SK-N-SH (cell line): ENCODE results near the gene MELTF. TPM values are rescaled to one million over a fixed set of nuclear protein-coding genes. Genes with fewer than 3 reads are reported as not detected.

Experiments used
- CTCF ChIA-PET: fragments of 300-600, 350-600 bp; formaldehyde crosslinking; extraction: SDS; loops from one replicate; lab custom pipeline; 2021; lab: Yijun Ruan, JAX
- POLR2A ChIA-PET: fragments of 350-600 bp; sonication (Branson Sonifier 250); formaldehyde crosslinking; extraction: SDS; loops from one replicate; lab custom pipeline; 2020; ENCODE audit warnings: antibody characterized with exemption, inconsistent platforms; lab: Yijun Ruan, JAX
- DNase-seq: peaks from one replicate; pipeline ENCODE4 v3.0.0; 2012
- H2AFZ ChIP-seq: fragments of 200-600 bp; sonication (generic); 2 replicates; pipeline ENCODE4 v1.8.1; 2016; ENCODE audit warnings: antibody characterized with exemption, mild to moderate bottlenecking, low read depth
- H3F3A ChIP-seq: fragments of 200-600 bp; sonication (generic); replicated peaks from 2 replicates; pipeline ENCODE3; 2016; ENCODE audit warnings: antibody characterized with exemption, mild to moderate bottlenecking; ENCODE audit not compliant: insufficient read depth
- H3K27ac ChIP-seq, 2 experiments: fragments of 200-500 bp in 1 of 2; fragments of 200-600 bp in 1 of 2; sonication (Bioruptor generic) in 1 of 2; sonication (generic), shearing (Covaris generic) in 1 of 2; 2 replicates each; pipeline versions ENCODE4 v1.5.1 to v1.6.1; 2014 to 2016; ENCODE audit warnings: low read depth in 2 of 2, inconsistent platforms in 1 of 2, low read length in 1 of 2, mild to moderate bottlenecking in 1 of 2, mixed read lengths in 1 of 2
- H3K27me3 ChIP-seq: fragments of 200-600 bp; sonication (generic), shearing (Covaris generic); 2 replicates; pipeline ENCODE4 v1.6.1; 2016; ENCODE audit warnings: mixed run types; ENCODE audit not compliant: insufficient read depth
- H3K36me3 ChIP-seq, 2 experiments: fragments of 200-500 bp in 1 of 2; fragments of 200-600 bp in 1 of 2; sonication (Bioruptor generic) in 1 of 2; sonication (generic) in 1 of 2; replicated peaks in 1 of 2; 2 replicates each; pipeline versions ENCODE3 to v1.5.1; 2014 to 2016; ENCODE audit warnings: low read length in 1 of 2, mild to moderate bottlenecking in 1 of 2; ENCODE audit not compliant: insufficient read depth in 2 of 2, control insufficient read depth in 1 of 2
- H3K4me1 ChIP-seq, 2 experiments: fragments of 200-500 bp in 1 of 2; fragments of 200-600 bp in 1 of 2; sonication (Bioruptor generic) in 1 of 2; sonication (generic), shearing (Covaris generic) in 1 of 2; 2 replicates each; pipeline versions ENCODE4 v1.5.1 to v1.6.1; 2014 to 2016; ENCODE audit warnings: low read depth in 1 of 2, low read length in 1 of 2, mixed run types in 1 of 2; ENCODE audit not compliant: insufficient read depth in 2 of 2, control insufficient read depth in 1 of 2
- H3K4me2 ChIP-seq: fragments of 200-600 bp; sonication (generic), shearing (Covaris generic); 2 replicates; pipeline ENCODE4 v1.6.1; 2017; ENCODE audit warnings: mixed run types
- H3K4me3 ChIP-seq, 2 experiments: fragments of 200-500 bp in 1 of 2; fragments of 200-600 bp in 1 of 2; sonication (Bioruptor generic) in 1 of 2; sonication (generic), shearing (Covaris generic) in 1 of 2; 2 replicates each; pipeline versions ENCODE4 v1.5.1 to v1.8.1; 2014 to 2016; ENCODE audit warnings: low read depth in 2 of 2, inconsistent platforms in 1 of 2, low read length in 1 of 2, mild to moderate bottlenecking in 1 of 2, mixed read lengths in 1 of 2, moderate library complexity in 1 of 2
- H3K79me2 ChIP-seq: fragments of 200-600 bp; sonication (generic); 2 replicates; pipeline ENCODE4 v1.8.1; 2017; ENCODE audit warnings: mild to moderate bottlenecking; ENCODE audit not compliant: insufficient read depth
- H3K9ac ChIP-seq: fragments of 200-600 bp; sonication (generic); 2 replicates; pipeline ENCODE4 v1.6.1; 2017; ENCODE audit warnings: mixed run types
- H3K9me2 ChIP-seq: fragments of 200-600 bp; sonication (generic); 2 replicates; pipeline ENCODE4 v1.6.1; 2017; ENCODE audit warnings: mixed run types
- H3K9me3 ChIP-seq: fragments of 200-600 bp; sonication (generic); 2 replicates; pipeline ENCODE4 v1.6.1; 2017; ENCODE audit warnings: mixed run types, mild to moderate bottlenecking, moderate library complexity
- H4K20me1 ChIP-seq: fragments of 200-600 bp; sonication (generic); 2 replicates; pipeline ENCODE4 v1.6.1; 2017; ENCODE audit warnings: mild to moderate bottlenecking, mixed run types; ENCODE audit not compliant: insufficient read depth
- CTCF ChIP-seq: fragments of 200-600 bp; sonication (generic); IDR thresholded peaks from 2 replicates; pipeline ENCODE4 v1.6.1; 2017; ENCODE audit warnings: antibody characterized with exemption, mild to moderate bottlenecking, moderate library complexity
- EP300 ChIP-seq, 2 experiments: IDR thresholded peaks; 2 replicates each; pipeline versions ENCODE4 v1.4.0 to v1.6.1; 2012; ENCODE audit warnings: borderline replicate concordance in 1 of 2, low read depth in 1 of 2, low read length in 1 of 2
- SMC3 ChIP-seq: IDR thresholded peaks from 2 replicates; pipeline ENCODE4 v1.6.1; 2012; ENCODE audit warnings: low read depth, low read length, improper control_type of control experiment
- TAF1 ChIP-seq: IDR thresholded peaks from 2 replicates; pipeline ENCODE4 v1.6.1; 2012; ENCODE audit warnings: low read depth, mild to moderate bottlenecking, low read length, moderate library complexity, borderline replicate concordance
- TCF12 ChIP-seq: IDR thresholded peaks from 2 replicates; pipeline ENCODE4 v1.4.0; 2012
- TEAD4 ChIP-seq: IDR thresholded peaks from 2 replicates; pipeline ENCODE4 v1.4.0; 2012; ENCODE audit warnings: mild to moderate bottlenecking, borderline replicate concordance; ENCODE audit not compliant: insufficient read depth
- WGBS: methylation state at CpG from one replicate; pipeline ENCODE4 v1.1.6; 2017; ENCODE audit warnings: low lambda C conversion rate; 5-methylcytosine and 5-hydroxymethylcytosine counted together
- polyA plus RNA-seq, 3 experiments: library from polyadenylated mRNA; depleted of rRNA; stranded (reverse); fragments of >200 nt; gene quantifications; 2 replicates each; pipeline ENCODE4 v1.2.3, GENCODE V29; 2012
- TF ChIP-seq, protein P1 (sequence below): IDR thresholded peaks from 2 replicates; pipeline ENCODE4 v1.6.1; 2012; ENCODE audit warnings: mild to moderate bottlenecking, low read depth, low read length, moderate library complexity
- TF ChIP-seq, protein P2 (sequence below): fragments of 150-350 bp; IDR thresholded peaks from 2 replicates; pipeline ENCODE4 v1.6.1; 2016; ENCODE audit warnings: mild to moderate bottlenecking, low read depth, low read length

The MELTF gene
- polyA plus RNA-seq, 1 of the 3 experiments (the other 2 are of a cell fraction): 32.4 TPM

GRCh38 chr3:197015790-197016736 lies 13.6 kb downstream of the MELTF start:
- no peak for TF ChIP-seq CTCF
- TF ChIP-seq, protein P1, sequence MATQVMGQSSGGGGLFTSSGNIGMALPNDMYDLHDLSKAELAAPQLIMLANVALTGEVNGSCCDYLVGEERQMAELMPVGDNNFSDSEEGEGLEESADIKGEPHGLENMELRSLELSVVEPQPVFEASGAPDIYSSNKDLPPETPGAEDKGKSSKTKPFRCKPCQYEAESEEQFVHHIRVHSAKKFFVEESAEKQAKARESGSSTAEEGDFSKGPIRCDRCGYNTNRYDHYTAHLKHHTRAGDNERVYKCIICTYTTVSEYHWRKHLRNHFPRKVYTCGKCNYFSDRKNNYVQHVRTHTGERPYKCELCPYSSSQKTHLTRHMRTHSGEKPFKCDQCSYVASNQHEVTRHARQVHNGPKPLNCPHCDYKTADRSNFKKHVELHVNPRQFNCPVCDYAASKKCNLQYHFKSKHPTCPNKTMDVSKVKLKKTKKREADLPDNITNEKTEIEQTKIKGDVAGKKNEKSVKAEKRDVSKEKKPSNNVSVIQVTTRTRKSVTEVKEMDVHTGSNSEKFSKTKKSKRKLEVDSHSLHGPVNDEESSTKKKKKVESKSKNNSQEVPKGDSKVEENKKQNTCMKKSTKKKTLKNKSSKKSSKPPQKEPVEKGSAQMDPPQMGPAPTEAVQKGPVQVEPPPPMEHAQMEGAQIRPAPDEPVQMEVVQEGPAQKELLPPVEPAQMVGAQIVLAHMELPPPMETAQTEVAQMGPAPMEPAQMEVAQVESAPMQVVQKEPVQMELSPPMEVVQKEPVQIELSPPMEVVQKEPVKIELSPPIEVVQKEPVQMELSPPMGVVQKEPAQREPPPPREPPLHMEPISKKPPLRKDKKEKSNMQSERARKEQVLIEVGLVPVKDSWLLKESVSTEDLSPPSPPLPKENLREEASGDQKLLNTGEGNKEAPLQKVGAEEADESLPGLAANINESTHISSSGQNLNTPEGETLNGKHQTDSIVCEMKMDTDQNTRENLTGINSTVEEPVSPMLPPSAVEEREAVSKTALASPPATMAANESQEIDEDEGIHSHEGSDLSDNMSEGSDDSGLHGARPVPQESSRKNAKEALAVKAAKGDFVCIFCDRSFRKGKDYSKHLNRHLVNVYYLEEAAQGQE: no peak
- TF ChIP-seq SMC3: no peak
- no peak for TF ChIP-seq TCF12
- no peak for TF ChIP-seq TAF1
- TF ChIP-seq TEAD4: no peak
- TF ChIP-seq EP300 (IDR thresholded peaks at IDR 0.05; ENCODE audit: borderline replicate concordance in 1 of 2, low read depth in 1 of 2, low read length in 1 of 2): no peak
- TF ChIP-seq, all 33 proteins: peak for 0

GRCh38 chr3:197014942-197015575 lies 14.6 kb downstream of the MELTF start:
- Histone ChIP-seq H4K20me1 (no peaks in the 10 kb centered on the region), H3K9me3 (no peaks in the 10 kb centered on the region), H3K36me3 (no peaks in the 10 kb centered on the region), H3K9me2 (no peaks in the 10 kb centered on the region), H3K79me2 (no peaks in the 10 kb centered on the region), H3K4me3 (no peak overlapping the region), H3K4me1 (peaks cover 0 to 14% of the 10 kb centered on the region in 2 experiments; a peak in 1 of 4 replicates), H3K27me3 (no peaks in the 10 kb centered on the region), H3K9ac (no peak overlapping the region), H3K4me2 (no peak overlapping the region), H3K27ac (no peak overlapping the region), H2AFZ (no peak overlapping the region), H3F3A (peaks cover 2% of the 10 kb centered on the region)
- WGBS: 95% methylated on average over 20 of the region's 22 CpGs
- no peak for DNase-seq
- CTCF ChIA-PET: interaction anchor here (1.5 to 11.0 kb wide), 3 partner anchors 9 to 14 kb away, joined by 4 to 81 read pairs (median 11); partner anchors contain the start of gene MELTF
- POLR2A ChIA-PET: no interaction called here
- TF ChIP-seq, protein P2, sequence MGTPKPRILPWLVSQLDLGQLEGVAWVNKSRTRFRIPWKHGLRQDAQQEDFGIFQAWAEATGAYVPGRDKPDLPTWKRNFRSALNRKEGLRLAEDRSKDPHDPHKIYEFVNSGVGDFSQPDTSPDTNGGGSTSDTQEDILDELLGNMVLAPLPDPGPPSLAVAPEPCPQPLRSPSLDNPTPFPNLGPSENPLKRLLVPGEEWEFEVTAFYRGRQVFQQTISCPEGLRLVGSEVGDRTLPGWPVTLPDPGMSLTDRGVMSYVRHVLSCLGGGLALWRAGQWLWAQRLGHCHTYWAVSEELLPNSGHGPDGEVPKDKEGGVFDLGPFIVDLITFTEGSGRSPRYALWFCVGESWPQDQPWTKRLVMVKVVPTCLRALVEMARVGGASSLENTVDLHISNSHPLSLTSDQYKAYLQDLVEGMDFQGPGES: no peak

More at GRCh38 chr3:197015790-197016736, 13.6 kb downstream of the MELTF start:
- Histone ChIP-seq H3F3A (peaks cover 2% of the 10 kb centered on the region), H3K4me1 (peaks cover 0 to 10% of the 10 kb centered on the region in 2 experiments; a peak in 1 of 4 replicates), H3K79me2 (no peaks in the 10 kb centered on the region), H3K4me3 (no peak overlapping the region), H3K9ac (no peak overlapping the region), H3K27me3 (no peaks in the 10 kb centered on the region), H2AFZ (no peak overlapping the region), H3K27ac (no peak overlapping the region), H3K9me2 (no peaks in the 10 kb centered on the region), H3K4me2 (no peak overlapping the region), H4K20me1 (no peaks in the 10 kb centered on the region), H3K36me3 (no peaks in the 10 kb centered on the region), H3K9me3 (no peaks in the 10 kb centered on the region)
- CTCF ChIA-PET: interaction anchor here (1.3 to 11.0 kb wide), 5 partner anchors 8 to 171 kb away, joined by 4 to 81 read pairs (median 5); partner anchors contain the start of gene MELTF
- POLR2A ChIA-PET: no interaction called here
- no peak for DNase-seq
- 91% methylated on average over 24 of the region's 28 CpGs for WGBS
